ENCODE measurements around the gene MOB3B.

- TF ChIP-seq CTCF (IDR thresholded peaks at IDR 0.05) (peak; percentile 58 to 98 (median 96)), POLR2A (IDR thresholded peaks at IDR 0.05) (peak in 1 of 2 donors; percentile 79)
Measured at GRCh38 chr9:27529316-27530278, at the start of gene MOB3B.
